Superior temporal gyrus (tissue), 1 donor: ENCODE results near the gene CABP5.

Experiments used
- DNase-seq: peaks from one replicate; pipeline ENCODE4 v3.0.0-alpha.2; 2016; ENCODE audit errors: extremely low spot score

CABP5 gene

DNA sequence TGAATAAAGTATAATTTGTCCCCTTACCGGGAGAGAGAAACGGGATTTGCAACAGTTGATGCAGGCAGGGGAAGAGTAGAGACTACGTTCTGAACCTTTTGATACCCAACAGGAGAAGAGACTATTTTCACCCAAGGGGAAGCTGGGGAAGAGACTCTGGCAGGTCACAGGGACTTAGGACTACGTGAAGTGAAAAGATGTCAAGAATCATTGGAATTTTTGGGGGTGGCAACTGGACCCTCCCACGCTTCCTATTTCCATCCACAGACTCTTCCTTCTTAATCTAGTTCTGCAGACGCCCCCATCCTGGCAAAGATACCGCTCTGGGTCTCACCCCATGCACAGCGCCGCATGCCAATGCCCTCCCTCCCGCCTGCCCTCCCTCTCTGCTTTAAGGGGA, 13.8 kb downstream of the CABP5 start:
- DNase-seq: no peak

DNA sequence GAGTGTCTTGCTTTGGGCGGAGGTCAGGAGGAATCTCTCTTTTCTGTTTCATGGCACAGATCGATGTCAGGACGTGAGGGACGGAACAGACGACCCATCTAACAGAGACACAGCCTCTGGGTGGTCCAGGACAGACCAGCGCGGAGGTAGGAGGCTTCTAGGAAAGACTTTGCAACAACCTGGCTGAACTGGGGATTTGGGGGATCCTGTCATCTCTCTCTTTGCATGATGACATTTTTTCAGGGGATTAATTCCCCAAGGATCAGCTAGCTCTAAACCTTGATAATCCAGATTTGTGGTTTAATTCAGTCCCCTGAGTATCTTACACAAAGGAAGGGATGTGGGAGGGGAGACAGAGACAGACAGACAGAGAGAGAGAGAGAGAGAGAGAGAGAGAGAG, 14.4 kb downstream of the CABP5 start:
- no peak for DNase-seq

DNA sequence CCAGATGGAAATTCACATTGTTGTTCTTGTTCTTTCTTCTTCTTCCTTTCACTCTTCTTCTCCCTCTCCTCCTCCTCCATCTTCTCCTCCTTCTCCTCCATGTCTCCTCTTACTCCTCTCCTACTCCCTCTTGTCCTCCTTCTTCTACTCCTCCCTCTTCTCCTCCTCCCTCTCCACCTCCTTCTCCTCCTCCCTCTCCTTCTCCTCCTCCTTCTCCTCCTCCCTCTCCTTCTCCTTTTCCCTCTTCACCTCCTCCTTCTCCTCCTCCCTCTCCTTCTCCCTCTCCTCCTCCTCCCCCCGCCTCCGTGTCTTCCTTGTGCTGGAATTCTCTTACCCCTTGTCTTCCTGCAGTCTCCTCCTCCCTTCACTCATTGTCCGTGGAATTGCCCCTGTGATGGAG, 18.4 kb downstream of the CABP5 start:
- no peak for DNase-seq

DNA sequence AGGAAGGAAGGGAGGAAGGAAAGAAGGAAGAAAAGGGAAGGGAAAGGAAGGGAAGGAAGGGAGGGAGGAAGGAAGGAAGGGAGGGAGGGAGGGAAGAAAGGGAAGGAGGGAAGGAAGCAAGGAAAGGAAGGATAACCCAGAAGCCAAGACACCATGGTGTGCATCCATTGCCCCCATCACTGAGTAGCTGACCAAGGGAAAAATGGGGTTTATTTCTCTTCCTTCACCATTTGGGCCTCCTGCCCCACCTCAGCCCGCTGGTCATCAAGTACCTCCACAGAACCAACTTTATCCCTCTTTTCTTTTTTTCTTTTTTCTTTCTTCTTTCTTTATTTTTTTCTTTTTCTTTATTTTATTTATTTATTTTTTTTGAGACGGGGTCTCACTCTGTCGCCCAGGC, 20.4 kb downstream of the CABP5 start:
- DNase-seq: no peak

DNA sequence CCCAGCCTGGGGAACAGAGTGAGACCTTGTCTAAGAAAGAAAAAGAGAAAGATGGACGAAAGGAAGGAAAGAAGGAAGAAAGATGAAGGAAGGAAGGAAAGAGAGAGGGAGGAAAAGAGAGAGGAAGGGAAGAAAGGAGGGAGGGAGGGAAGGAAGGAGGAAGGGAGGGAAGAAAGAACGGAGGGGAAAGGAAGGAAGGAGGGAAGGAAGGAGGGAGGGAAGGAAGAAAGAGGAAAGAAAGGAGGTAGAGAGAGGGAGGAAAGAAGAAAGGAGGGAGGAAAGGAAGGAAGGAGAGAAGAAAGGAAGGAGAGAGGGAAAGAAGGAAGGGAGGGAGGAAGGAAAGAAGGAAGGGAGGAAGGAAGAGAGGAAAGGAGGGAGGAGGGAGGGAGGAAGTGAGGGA, 20.9 kb downstream of the CABP5 start:
- no peak for DNase-seq

- DNase-seq: no peak
Measured at GRCh38 chr19:48020686-48021085, 23.2 kb downstream of the CABP5 start.

DNA sequence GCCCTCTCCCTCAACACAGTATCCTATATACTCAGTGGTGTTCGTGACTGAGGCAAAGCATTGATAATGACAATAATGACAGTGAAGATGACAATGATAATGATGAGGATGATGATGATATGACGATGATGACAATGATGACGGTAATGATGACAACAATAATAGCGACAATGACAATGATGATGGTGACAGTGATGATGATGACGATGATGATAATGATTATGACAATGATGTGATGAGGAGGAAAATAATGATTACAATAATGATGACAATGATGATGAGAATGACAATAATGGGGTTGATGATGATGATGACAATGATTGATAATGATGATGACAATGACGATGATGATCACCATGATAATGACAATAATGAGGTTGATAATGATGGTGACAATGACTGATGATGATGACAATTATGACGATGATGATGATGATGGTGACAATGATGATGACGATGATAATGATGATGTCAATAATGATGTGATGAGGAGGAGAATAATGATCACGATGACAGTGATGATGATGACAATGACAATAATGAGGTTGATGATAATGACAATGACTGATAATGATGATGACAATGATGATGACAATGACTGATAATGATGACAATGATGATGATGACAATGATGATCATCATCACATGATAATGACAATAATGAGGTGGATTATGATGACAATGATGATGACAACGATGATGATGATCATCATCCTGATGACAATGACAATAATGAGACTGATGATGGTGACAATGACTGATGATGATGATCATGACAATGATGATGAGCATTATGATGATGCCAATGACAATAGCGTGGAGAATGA, 32.7 kb downstream of the CABP5 start:
- DNase-seq: no peak

DNA sequence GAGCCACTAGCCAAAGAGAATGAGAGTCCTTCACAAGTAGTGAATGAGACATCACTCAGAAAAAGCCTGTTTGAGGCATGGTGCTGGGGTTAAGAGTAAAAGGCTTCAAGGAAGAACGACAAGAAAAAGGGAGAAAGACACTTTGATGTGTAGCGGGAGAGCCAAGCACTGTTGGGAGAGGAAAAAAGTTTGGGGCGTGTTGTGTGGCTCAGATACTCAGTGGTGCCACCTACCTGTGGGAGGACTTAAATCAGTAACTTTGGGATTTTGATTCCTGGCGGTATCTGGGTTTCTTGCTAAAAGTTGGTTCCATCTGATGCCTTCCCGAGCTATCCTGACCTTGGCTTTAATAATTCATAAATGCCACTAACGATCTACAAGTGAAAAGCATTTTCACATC, 37.1 kb downstream of the CABP5 start:
- DNase-seq: no peak

DNA sequence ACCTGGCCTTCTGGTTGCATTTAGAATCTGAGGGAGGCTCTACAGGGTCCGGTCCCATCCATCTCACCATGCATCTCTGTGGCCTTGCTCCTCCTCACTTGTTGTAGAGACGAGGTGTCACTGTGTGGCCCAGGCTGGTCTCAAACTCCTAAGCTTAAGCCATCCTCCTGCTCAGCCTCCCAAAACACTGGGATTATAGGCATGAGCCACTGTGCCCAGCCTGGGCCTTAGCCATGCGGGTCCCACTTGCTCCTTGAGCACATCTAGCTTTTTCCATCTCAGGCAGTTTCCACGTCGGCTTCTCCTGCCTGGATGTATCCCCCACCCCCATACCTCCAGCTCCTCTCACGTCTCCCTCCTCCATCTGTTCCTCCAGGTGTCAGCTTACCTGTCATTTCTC, 39.6 kb downstream of the CABP5 start:
- no peak for DNase-seq

DNA sequence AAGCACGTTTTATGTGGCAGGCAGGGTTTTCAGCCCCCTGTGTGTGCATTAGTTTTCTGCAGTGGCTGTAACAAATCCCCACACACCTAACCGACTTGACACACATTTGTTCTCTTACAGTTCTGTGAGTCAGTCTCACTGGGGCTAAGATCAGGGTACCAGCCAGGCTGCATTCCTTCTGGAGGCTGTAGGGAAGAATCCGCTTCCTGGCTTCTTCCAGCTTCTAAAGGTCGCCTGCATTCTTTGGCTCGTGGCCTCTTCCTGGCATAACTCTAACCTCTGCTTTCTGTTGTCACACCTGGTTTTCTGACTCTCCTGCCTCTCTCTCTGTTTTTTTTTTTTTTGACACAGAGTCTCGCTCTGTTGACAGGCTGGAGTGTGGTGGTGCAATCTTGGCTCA, 43.0 kb downstream of the CABP5 start:
- DNase-seq: no peak

DNA sequence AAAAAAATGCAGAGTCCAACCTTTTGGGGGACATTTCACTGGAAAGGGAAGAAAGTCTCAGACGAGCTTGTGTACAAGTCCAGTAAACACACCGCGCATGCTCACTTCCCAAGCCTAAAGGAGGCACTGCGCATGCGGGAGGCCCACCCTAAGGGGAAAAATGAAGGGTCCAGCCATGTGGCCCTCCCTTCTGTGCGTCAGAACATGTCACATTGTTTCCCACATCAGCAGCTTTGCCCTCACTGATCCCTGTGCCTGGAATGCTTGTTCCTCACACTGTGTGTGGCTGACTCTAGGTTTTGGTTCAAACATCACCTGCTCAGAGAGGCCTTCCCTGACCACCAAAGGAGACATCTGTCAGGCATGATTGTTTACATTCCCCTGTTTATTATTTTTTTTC, 45.1 kb downstream of the CABP5 start:
- no peak for DNase-seq

DNA sequence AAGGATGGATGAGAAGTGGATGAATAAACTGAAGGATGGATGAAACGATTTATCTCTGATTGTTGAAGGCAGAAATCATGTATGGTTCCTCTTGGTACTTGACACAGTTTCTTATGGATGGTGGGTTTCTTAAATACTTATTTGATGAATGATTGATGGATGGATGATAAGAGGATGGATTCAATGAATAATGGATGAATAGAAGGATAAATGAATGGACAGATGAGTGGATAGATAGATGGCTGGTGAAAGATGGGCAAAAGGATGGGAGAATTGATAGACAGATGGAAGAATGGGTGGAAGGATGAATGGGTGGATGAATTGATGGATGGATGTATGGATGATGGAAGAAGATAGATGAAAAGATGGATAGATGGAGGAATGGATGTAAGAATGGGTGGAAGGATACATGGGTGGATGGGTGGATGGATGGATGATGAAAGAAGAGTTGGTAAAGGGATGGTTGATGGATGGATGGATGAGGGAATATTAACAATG, 47.6 kb downstream of the CABP5 start:
- DNase-seq: no peak

- DNase-seq: no peak
Measured at GRCh38 chr19:47994209-47994802, 49.6 kb downstream of the CABP5 start, which contains the start of gene ELSPBP1. ELSPBP1 (plus strand) TSS chr19:47994632; CDS start chr19:48008668, 14,036 bp downstream.

DNA sequence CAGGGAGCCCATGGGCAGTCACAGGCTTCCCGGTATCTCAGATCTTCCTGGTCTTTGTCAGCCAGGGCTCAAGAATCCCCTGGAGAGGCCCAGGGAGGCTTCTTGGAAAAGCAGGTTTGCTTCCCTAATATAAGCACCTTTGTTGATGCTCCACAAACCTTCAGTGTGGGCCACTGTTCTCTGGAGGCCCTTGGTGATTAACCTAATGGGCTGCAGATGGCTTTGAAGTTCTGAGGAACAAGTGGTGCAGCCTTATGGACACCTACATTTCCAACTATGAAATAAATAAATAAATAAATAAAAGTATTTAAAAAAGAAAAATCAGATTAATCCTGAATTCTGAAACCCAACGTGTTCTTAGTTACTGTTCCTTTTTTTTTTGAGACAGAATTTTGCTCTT, 51.8 kb downstream of the CABP5 start, which contains the start of gene BSPH1:
BSPH1 (minus strand) TSS at position 101 of the 400 bp plus-strand sequence; CDS start at position 12, 89 bp downstream.
- no peak for DNase-seq

DNA sequence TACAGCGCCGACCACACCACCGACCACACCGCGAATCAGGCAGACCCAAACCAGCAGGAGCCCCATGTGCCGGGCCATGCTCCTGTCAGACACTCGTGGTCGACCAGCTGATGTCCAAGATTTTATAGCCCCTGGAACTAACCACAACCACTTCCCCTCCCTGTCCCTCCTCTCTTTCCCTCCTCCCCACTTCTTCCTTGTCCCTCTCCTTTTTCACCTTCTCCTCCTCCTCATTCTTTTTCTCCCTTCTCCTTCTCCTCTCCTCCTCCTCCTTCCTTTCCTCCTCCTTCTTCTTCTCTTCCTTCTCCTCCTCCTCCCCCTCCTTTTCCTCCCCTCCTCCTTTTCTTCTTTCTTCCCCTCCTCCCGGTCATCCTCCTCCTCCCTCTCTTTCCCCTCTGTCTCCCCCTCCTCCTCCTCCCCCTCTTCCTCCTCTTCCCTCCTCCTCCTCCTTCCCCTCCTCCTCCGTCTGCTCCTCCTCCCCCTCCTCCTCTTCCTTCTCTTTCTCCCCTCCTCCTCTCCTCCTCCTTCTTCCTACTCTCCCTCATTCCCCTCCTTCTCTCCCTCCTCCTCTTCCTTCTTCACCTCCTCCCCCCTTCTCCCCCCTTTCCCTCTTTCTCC, 52.6 kb downstream of the CABP5 start:
- no peak for DNase-seq
